Naive thymus-derived CD4-positive, alpha-beta T cell (primary cell): ENCODE results near the gene SGTA. TPM values are rescaled to one million over a fixed set of nuclear protein-coding genes. Genes with fewer than 3 reads are reported as not detected.

Experiments used
- ATAC-seq: fragments of 150-1000 bp; cut with Tn5 transposase; 2 replicates; pipeline ENCODE4 v1.10.0; 2021; ENCODE audit warnings: mild to moderate bottlenecking, moderate library complexity
- CTCF ChIA-PET: fragments of 350-600 bp; sonication (Branson Sonifier 250); formaldehyde crosslinking; loops from one replicate; lab custom pipeline; 2021; ENCODE audit warnings: antibody characterized with exemption; lab: Charles Lee
- POLR2A ChIA-PET: fragments of 350-600 bp; sonication (Branson Sonifier 250); formaldehyde crosslinking; loops from one replicate; lab custom pipeline; 2021; ENCODE audit warnings: antibody characterized with exemption, inconsistent platforms; lab: Charles Lee
- DNase-seq, 9 donors: peaks; one replicate each; pipeline versions ENCODE4 v3.0.0 to v3.0.0-alpha.2; 2020 to 2022; ENCODE audit warnings: mixed read lengths in 1 of 9
- H3K27ac ChIP-seq: one replicate; pipeline ENCODE4 v1.7.0; 2013; ENCODE audit warnings: mild to moderate bottlenecking, low read depth, low read length, moderate library complexity
- H3K27me3 ChIP-seq, 2 donors: one replicate each; pipeline ENCODE4 v1.7.0; 2013; ENCODE audit warnings: low read length in 2 of 2, mild to moderate bottlenecking in 2 of 2, moderate library complexity in 2 of 2; ENCODE audit not compliant: control insufficient read depth in 2 of 2, insufficient read depth in 2 of 2
- H3K36me3 ChIP-seq, 3 experiments: 1 replicate in 2 of 3; 2 replicates in 1 of 3; pipeline ENCODE4 v1.7.0; 2013; ENCODE audit warnings: low read length in 3 of 3, mild to moderate bottlenecking in 3 of 3, moderate library complexity in 1 of 3; ENCODE audit not compliant: insufficient read depth in 3 of 3, control insufficient read depth in 2 of 3
- H3K4me1 ChIP-seq, 2 donors: one replicate each; pipeline ENCODE4 v1.7.0; 2013; ENCODE audit warnings: low read length in 2 of 2, mild to moderate bottlenecking in 2 of 2, moderate library complexity in 1 of 2; ENCODE audit not compliant: control insufficient read depth in 2 of 2, insufficient read depth in 2 of 2
- H3K4me3 ChIP-seq: 2 replicates; pipeline ENCODE4 v1.7.0; 2013; ENCODE audit warnings: mild to moderate bottlenecking, low read length
- H3K9me3 ChIP-seq, 3 experiments: 1 replicate in 2 of 3; 2 replicates in 1 of 3; pipeline ENCODE4 v1.7.0; 2013; ENCODE audit warnings: low read length in 3 of 3; ENCODE audit not compliant: control insufficient read depth in 2 of 3
- H3K27ac Mint-ChIP-seq, 9 donors: one replicate each; pipeline ENCODE4 v1.8.0; 2020 to 2022; ENCODE audit warnings: mixed read lengths in 9 of 9, mild to moderate bottlenecking in 8 of 9, moderate library complexity in 5 of 9, inconsistent platforms in 2 of 9
- H3K27me3 Mint-ChIP-seq, 5 donors: one replicate each; pipeline ENCODE4 v1.8.0; 2021 to 2022; ENCODE audit warnings: mixed read lengths in 5 of 5, mild to moderate bottlenecking in 1 of 5
- H3K36me3 Mint-ChIP-seq, 5 donors: one replicate each; pipeline ENCODE4 v1.8.0; 2020 to 2022; ENCODE audit warnings: mixed read lengths in 5 of 5, mild to moderate bottlenecking in 3 of 5, inconsistent platforms in 1 of 5
- H3K4me1 Mint-ChIP-seq, 7 donors: one replicate each; pipeline ENCODE4 v1.8.0; 2020 to 2022; ENCODE audit warnings: mixed read lengths in 7 of 7, mild to moderate bottlenecking in 3 of 7, inconsistent platforms in 1 of 7
- H3K4me3 Mint-ChIP-seq, 10 donors: one replicate each; pipeline ENCODE4 v1.8.0; 2020 to 2022; ENCODE audit warnings: mild to moderate bottlenecking in 10 of 10, mixed read lengths in 10 of 10, moderate library complexity in 6 of 10, inconsistent platforms in 2 of 10
- H3K9me3 Mint-ChIP-seq, 11 donors: one replicate each; pipeline ENCODE4 v1.8.0; 2020 to 2022; ENCODE audit warnings: mixed read lengths in 11 of 11, mild to moderate bottlenecking in 4 of 11, inconsistent platforms in 1 of 11, moderate library complexity in 1 of 11
- intact Hi-C, 2 donors: fragments of 100-400 bp; cut with micrococcal nuclease; formaldehyde crosslinking; loops; one replicate each; pipeline ENCODE4 v1.15.1; 2023
- polyA plus RNA-seq, 2 donors: library from polyadenylated mRNA; unstranded; fragments of 300-500 nt; fragmentation: Illumina TruSeq; gene quantifications; one replicate each; pipeline ENCODE4 v1.2.3, GENCODE V29; 2021
- total RNA-seq, 6 experiments: library from RNA in 5 of 6; stranded (reverse) in 5 of 6; gene quantifications; 1 replicate in 5 of 6; 2 replicates in 1 of 6; pipeline ENCODE4 v1.2.3 and lab custom pipeline; 2021 to 2026

The SGTA gene
- total and polyA plus RNA-seq, 7 experiments from 2014 or later: 25.3 to 47.8 (median 37.9) TPM

GRCh38 chr19:2774083-2774679 lies 8.9 kb downstream of the SGTA start:
- Mint-ChIP-seq H3K27ac (peak overlapping the region in 7 of 9 donors; percentile 18 to 99 (median 59)), H3K27me3 (no peaks in the 10 kb centered on the region), H3K4me1 (peaks cover 18 to 42% (median 35%) of the 10 kb centered on the region in 7 donors), H3K9me3 (no peaks in the 10 kb centered on the region), H3K36me3 (peaks cover 0 to 1% (median 0%) of the 10 kb centered on the region in 5 donors), H3K4me3 (peak overlapping the region in 4 of 10 donors; percentile 4 to 28 (median 15))
- ATAC-seq (no peak), DNase-seq (no peak)
- H3K27me3 ChIP-seq: no peaks in the 10 kb centered on the region
- ChIA-PET POLR2A (no interaction called here), CTCF (no interaction called here)
- peaks cover 8 to 14% of the 10 kb centered on the region in 2 donors for H3K4me1 ChIP-seq
- no peak overlapping the region for H3K27ac ChIP-seq
- no peak overlapping the region for H3K4me3 ChIP-seq
- H3K9me3 ChIP-seq: no peaks in the 10 kb centered on the region
- H3K36me3 ChIP-seq: peaks cover 0 to 10% (median 0%) of the 10 kb centered on the region in 3 experiments
- intact Hi-C loops: no loop called here

DNA sequence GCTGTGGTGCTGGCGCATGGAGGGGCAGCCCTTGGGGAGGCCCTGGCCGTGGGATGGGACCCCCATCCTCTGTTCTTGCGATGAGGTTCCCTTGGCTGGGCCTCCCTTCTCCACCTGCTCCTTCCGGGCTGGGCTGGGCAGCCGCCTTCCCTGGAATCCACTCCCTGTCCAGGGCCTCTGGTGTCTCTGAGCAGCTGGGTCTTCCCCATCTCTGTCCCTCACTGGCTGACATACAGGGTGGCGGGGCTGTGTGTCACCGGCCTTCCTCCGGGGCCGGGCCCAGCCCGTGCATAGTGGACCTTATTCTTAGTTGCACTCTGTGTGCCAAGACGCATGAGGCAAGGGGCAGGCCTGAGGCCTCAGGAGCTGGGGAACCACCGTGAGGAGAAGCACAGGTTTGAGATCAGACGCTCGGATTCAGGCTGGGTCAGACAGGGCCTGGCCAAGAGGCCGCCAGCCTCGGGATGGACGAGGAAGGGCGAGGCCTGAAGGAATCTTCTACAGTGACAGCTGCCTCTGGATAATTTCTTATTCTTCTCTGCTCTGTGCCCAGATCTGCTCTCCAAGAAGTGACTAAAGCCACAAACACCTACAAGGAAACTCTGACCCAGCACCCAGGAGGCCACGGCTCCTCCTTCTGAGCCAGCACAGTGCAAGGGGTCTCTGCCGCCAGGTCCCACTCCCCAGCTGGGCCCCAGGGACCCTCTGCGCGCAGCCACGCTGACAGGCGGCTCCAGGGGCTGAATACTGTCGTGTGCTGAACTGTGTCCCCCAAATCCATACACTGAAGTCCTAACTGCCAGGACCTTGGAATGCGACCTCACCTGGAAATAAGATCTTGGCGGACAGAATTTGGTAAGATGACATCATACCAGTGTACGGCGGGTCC lies 11.0 kb downstream of the SGTA start:
- H3K27me3 ChIP-seq: no peaks in the 10 kb centered on the region
- Mint-ChIP-seq H3K27ac (peak overlapping the region in 2 of 9 donors; percentile 38 to 72), H3K36me3 (peaks cover 0 to 1% (median 0%) of the 10 kb centered on the region in 5 donors), H3K4me3 (peak overlapping the region in 4 of 10 donors; percentile 36 to 64 (median 50)), H3K9me3 (no peaks in the 10 kb centered on the region), H3K4me1 (peaks cover 18 to 37% (median 32%) of the 10 kb centered on the region in 7 donors), H3K27me3 (no peaks in the 10 kb centered on the region)
- no peak overlapping the region for H3K27ac ChIP-seq
- no peak overlapping the region for H3K4me3 ChIP-seq
- H3K9me3 ChIP-seq: no peaks in the 10 kb centered on the region
- H3K36me3 ChIP-seq: peaks cover 0 to 31% (median 0%) of the 10 kb centered on the region in 3 experiments
- POLR2A ChIA-PET: no interaction called here
- CTCF ChIA-PET: no interaction called here
- peaks cover 8 to 14% of the 10 kb centered on the region in 2 donors for H3K4me1 ChIP-seq
- ATAC-seq (no peak), DNase-seq (no peak)
- intact Hi-C loops: no loop called here

DNA sequence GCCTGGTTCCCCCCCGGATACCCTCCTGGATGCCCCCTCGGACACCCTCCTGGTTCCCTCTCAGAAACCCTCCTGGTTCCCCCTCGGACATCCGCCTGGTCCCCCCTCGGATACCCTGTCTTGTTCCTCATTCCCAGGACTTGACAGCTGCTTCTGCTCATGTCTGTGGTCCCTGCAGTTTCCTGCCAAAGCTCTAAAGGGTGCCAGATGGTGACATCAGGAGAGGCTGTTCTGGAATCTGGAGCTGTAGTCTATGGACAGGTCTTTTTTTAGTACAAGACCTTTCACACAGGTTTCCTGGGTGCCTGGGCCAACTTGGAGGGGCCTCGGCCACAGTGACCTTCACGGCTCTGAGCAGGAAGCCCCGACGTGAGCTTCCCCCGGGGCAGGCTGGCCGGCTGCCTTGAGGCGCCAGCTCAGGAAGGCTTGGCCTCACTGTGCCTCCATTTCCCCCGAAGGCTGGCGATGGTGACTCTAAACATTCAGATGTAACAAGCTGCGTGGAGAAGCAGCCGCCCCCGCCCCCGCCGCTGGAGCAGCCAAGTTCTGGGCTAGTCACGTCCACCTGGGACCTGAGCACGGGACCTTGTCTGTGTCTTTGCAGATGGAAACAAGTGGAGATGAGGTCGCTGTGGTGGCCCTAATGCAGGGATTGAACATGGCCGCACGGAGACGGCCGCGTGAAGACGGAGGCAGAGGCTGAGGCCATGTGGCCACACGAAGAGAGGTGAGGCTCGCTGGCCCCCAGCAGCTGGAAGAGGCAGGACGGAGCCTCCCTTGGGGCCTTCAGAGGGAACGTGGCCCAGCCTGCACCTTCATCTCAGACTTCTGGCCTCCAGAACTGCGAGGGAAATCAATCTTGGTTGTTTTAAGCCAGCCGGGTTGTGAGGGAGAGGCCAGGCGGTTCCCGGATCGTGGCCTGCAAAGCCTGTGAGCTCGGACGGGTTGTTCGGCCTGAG lies 12.7 kb downstream of the SGTA start:
- Mint-ChIP-seq H3K36me3 (peaks cover 0 to 2% (median 0%) of the 10 kb centered on the region in 5 donors), H3K27ac (peak overlapping the region in 1 of 9 donors; percentile 9), H3K9me3 (no peaks in the 10 kb centered on the region), H3K27me3 (no peaks in the 10 kb centered on the region), H3K4me3 (no peak overlapping the region), H3K4me1 (peaks cover 5 to 25% (median 20%) of the 10 kb centered on the region in 7 donors)
- Histone ChIP-seq H3K36me3 (peaks cover 0 to 48% (median 0%) of the 10 kb centered on the region in 3 experiments), H3K4me1 (peaks cover 0 to 3% of the 10 kb centered on the region in 2 donors), H3K27ac (no peak overlapping the region), H3K9me3 (no peaks in the 10 kb centered on the region), H3K4me3 (no peak overlapping the region), H3K27me3 (no peaks in the 10 kb centered on the region)
- intact Hi-C loops: no loop called here
- DNase-seq (no peak), ATAC-seq (peak; percentile 22)
- CTCF ChIA-PET: interaction anchor here (1.1 kb wide), 1 partner anchor 20 kb away, joined by 4 read pairs; no protein-coding TSS in a partner anchor
- POLR2A ChIA-PET: interaction anchor here (1.0 to 1.1 kb wide), 2 partner anchors 13 to 633 kb away, joined by 3 read pairs; no protein-coding TSS in a partner anchor

- no peak overlapping the region for H3K27ac Mint-ChIP-seq
- H3K27ac ChIP-seq: no peak overlapping the region
- H3K27me3 Mint-ChIP-seq: no peaks in the 10 kb centered on the region
- no peak overlapping the region for H3K4me3 Mint-ChIP-seq
- ATAC-seq (no peak), DNase-seq (no peak)
- intact Hi-C loops: no loop called here
- H3K4me1 Mint-ChIP-seq: peaks cover 0 to 13% (median 12%) of the 10 kb centered on the region in 7 donors
- CTCF ChIA-PET: no interaction called here
- no peak overlapping the region for H3K4me3 ChIP-seq
- no peaks in the 10 kb centered on the region for H3K9me3 ChIP-seq
- H3K36me3 ChIP-seq: peaks cover 0 to 59% (median 0%) of the 10 kb centered on the region in 3 experiments
- H3K4me1 ChIP-seq: no peaks in the 10 kb centered on the region
- no peaks in the 10 kb centered on the region for H3K27me3 ChIP-seq
- peaks cover 0 to 4% (median 0%) of the 10 kb centered on the region in 5 donors for H3K36me3 Mint-ChIP-seq
- POLR2A ChIA-PET: no interaction called here
- no peaks in the 10 kb centered on the region for H3K9me3 Mint-ChIP-seq
These were observed 13.9 kb downstream of the SGTA start for GRCh38 chr19:2769218-2769617.

DNA sequence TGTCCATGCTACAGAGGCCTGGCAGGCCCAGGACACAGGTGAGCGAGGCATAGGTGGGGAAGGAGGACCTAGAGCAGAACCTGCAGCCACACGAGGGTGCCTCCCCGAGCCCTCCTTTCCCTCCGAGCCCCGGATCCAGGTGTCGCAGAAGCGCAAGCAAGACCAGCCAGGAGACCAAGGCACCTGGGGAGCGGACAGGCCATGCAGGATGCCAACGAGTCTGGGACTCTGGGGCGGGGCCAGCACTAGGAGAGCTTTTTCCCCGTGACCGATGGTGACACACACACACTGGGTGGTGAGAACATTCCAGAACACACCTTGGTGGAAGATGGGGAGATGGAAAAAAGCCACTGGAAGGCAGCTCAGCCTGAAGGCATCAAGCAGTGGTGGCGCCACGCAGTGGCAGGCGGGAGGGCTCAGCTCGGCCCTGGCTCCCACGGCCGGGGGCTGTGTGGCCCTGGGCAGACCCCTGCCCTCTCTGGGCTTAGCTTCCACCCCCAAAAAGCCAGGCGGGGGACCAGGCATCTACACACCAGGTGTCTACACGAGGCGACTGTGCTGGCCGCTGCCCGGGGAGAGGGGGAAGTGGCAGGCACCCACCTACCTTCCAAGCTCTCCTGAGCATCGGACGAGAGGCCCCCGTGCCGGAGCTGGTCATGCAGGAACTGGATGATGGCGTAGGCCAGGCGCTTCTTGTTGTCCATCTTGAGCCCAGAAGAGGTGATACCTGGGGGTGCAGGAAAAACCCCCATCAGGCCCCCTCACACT lies 14.5 kb downstream of the SGTA start:
- Mint-ChIP-seq H3K9me3 (no peaks in the 10 kb centered on the region), H3K4me3 (no peak overlapping the region), H3K27ac (no peak overlapping the region), H3K36me3 (peaks cover 0 to 4% (median 2%) of the 10 kb centered on the region in 5 donors), H3K4me1 (peaks cover 0 to 9% (median 8%) of the 10 kb centered on the region in 7 donors), H3K27me3 (no peaks in the 10 kb centered on the region)
- H3K4me1 ChIP-seq: no peaks in the 10 kb centered on the region
- ChIA-PET CTCF (interaction anchor here (0.7 kb wide), 1 partner anchor 121 kb away, joined by 3 read pairs; no protein-coding TSS in a partner anchor), POLR2A (no interaction called here)
- no peak overlapping the region for H3K27ac ChIP-seq
- H3K36me3 ChIP-seq: peaks cover 0 to 65% (median 0%) of the 10 kb centered on the region in 3 experiments
- no peaks in the 10 kb centered on the region for H3K9me3 ChIP-seq
- intact Hi-C loops: no loop called here
- DNase-seq (no peak), ATAC-seq (no peak)
- no peak overlapping the region for H3K4me3 ChIP-seq
- H3K27me3 ChIP-seq: no peaks in the 10 kb centered on the region
